ENCODE results near the gene CAMK2B. TPM values are rescaled to one million over a fixed set of nuclear protein-coding genes. Genes with fewer than 3 reads are reported as not detected.

The CAMK2B gene
- polyA plus RNA-seq, 1 donor (not counting 4 experiments of a cell fraction or from before 2014, with no cell fraction given): 0.25 TPM

GRCh38 chr7:44324481-44325200 is 753 bp downstream of the CAMK2B start:
- Histone ChIP-seq H2AFZ (ENCODE audit: control insufficient read depth, low read length) (no peak overlapping the region), H3K4me1 (ENCODE audit: control insufficient read depth, extremely low read depth, insufficient read depth, low read length) (no peaks in the 10 kb centered on the region), H3K9ac (ENCODE audit: control insufficient read depth, extremely low read depth, insufficient read depth, low read length) (no peak overlapping the region), H3K4me3 (ENCODE audit: control insufficient read depth in 2 of 3, extremely low read depth in 1 of 3, insufficient read depth in 2 of 3, low read depth in 1 of 3, low read length in 3 of 3) (no peak overlapping the region), H3K9me3 (ENCODE audit: control insufficient read depth, low read depth, low read length) (no peaks in the 10 kb centered on the region), H3K27ac (ENCODE audit: control insufficient read depth, insufficient read depth, low read length) (no peak overlapping the region), H3K36me3 (ENCODE audit: control insufficient read depth in 2 of 2, extremely low read depth in 1 of 2, insufficient read depth in 2 of 2, low read length in 2 of 2) (no peaks in the 10 kb centered on the region), H3K79me2 (ENCODE audit: control insufficient read depth, insufficient read depth, low read length) (no peaks in the 10 kb centered on the region), H3K4me2 (ENCODE audit: control insufficient read depth, extremely low read depth, insufficient read depth, low read depth, low read length) (no peak overlapping the region), H3K9me1 (ENCODE audit: control insufficient read depth, extremely low read depth, insufficient read depth, low read length) (no peaks in the 10 kb centered on the region), H3K27me3 (ENCODE audit: control insufficient read depth, extremely low read depth, insufficient read depth, low read length) (peaks cover 40% of the 10 kb centered on the region), H4K20me1 (ENCODE audit: control insufficient read depth, extremely low read depth, insufficient read depth, low read length) (no peaks in the 10 kb centered on the region)
- FAIRE-seq (no peak), DNase-seq (ENCODE audit: low read depth, low spot score) (no peak)
- dilution Hi-C loops (cut with MboI; ENCODE audit: extremely low pct_ligation_motif_present, low sequenced_read_pairs): no loop called here
- TF ChIP-seq EZH2 (IDR thresholded peaks at IDR 0.05; ENCODE audit: low read length) (peak; percentile 32), CTCF (optimal IDR thresholded peaks at IDR 0.05 in 1 of 3, IDR thresholded peaks at IDR 0.05 in 1 of 3, conservative IDR thresholded peaks at IDR 0.05 in 1 of 3; ENCODE audit: extremely low read depth in 1 of 3, insufficient read depth in 2 of 3, low read length in 3 of 3) (no peak)

- DNase-seq (ENCODE audit: low read depth, low spot score) (no peak), FAIRE-seq (no peak)
- H3K4me2 ChIP-seq (ENCODE audit: control insufficient read depth, extremely low read depth, insufficient read depth, low read depth, low read length): no peak overlapping the region
- H3K79me2 ChIP-seq (ENCODE audit: control insufficient read depth, insufficient read depth, low read length): no peaks in the 10 kb centered on the region
- no peaks in the 10 kb centered on the region for H3K9me3 ChIP-seq (ENCODE audit: control insufficient read depth, low read depth, low read length)
- TF ChIP-seq CTCF (optimal IDR thresholded peaks at IDR 0.05 in 1 of 3, IDR thresholded peaks at IDR 0.05 in 1 of 3, conservative IDR thresholded peaks at IDR 0.05 in 1 of 3; ENCODE audit: extremely low read depth in 1 of 3, insufficient read depth in 2 of 3, low read length in 3 of 3): no peak
- peak; percentile 17 for TF ChIP-seq EZH2 (IDR thresholded peaks at IDR 0.05; ENCODE audit: low read length)
- no peak overlapping the region for H3K4me3 ChIP-seq (ENCODE audit: control insufficient read depth in 2 of 3, extremely low read depth in 1 of 3, insufficient read depth in 2 of 3, low read depth in 1 of 3, low read length in 3 of 3)
- no peak overlapping the region for H3K9ac ChIP-seq (ENCODE audit: control insufficient read depth, extremely low read depth, insufficient read depth, low read length)
- dilution Hi-C loops (cut with MboI; ENCODE audit: extremely low pct_ligation_motif_present, low sequenced_read_pairs): no loop called here
- no peak overlapping the region for H2AFZ ChIP-seq (ENCODE audit: control insufficient read depth, low read length)
- no peaks in the 10 kb centered on the region for H4K20me1 ChIP-seq (ENCODE audit: control insufficient read depth, extremely low read depth, insufficient read depth, low read length)
- H3K9me1 ChIP-seq (ENCODE audit: control insufficient read depth, extremely low read depth, insufficient read depth, low read length): no peaks in the 10 kb centered on the region
- no peaks in the 10 kb centered on the region for H3K36me3 ChIP-seq (ENCODE audit: control insufficient read depth in 2 of 2, extremely low read depth in 1 of 2, insufficient read depth in 2 of 2, low read length in 2 of 2)
- peaks cover 40% of the 10 kb centered on the region for H3K27me3 ChIP-seq (ENCODE audit: control insufficient read depth, extremely low read depth, insufficient read depth, low read length)
- no peak overlapping the region for H3K27ac ChIP-seq (ENCODE audit: control insufficient read depth, insufficient read depth, low read length)
- H3K4me1 ChIP-seq (ENCODE audit: control insufficient read depth, extremely low read depth, insufficient read depth, low read length): no peaks in the 10 kb centered on the region
These were observed 1.3 kb downstream of the CAMK2B start for GRCh38 chr7:44324204-44324480.
